ENCODE data around the gene CCDC188.

GRCh38 chr22:20105456-20106204, 45.2 kb downstream of the CCDC188 start:
- TF ChIP-seq GATA2 (IDR thresholded peaks at IDR 0.05; ENCODE audit: low read depth, low read length): no peak
- no peak for TF ChIP-seq GATA3 (IDR thresholded peaks at IDR 0.05; ENCODE audit: low read depth, low read length)
